Ecto neural progenitor cell (in vitro differentiated cells): ENCODE results near the gene HOXD9.

Experiments used
- DNase-seq: peaks from one replicate; pipeline ENCODE4 v3.0.0-alpha.2; 2018; ENCODE audit warnings: low spot score

The HOXD9 gene

DNA sequence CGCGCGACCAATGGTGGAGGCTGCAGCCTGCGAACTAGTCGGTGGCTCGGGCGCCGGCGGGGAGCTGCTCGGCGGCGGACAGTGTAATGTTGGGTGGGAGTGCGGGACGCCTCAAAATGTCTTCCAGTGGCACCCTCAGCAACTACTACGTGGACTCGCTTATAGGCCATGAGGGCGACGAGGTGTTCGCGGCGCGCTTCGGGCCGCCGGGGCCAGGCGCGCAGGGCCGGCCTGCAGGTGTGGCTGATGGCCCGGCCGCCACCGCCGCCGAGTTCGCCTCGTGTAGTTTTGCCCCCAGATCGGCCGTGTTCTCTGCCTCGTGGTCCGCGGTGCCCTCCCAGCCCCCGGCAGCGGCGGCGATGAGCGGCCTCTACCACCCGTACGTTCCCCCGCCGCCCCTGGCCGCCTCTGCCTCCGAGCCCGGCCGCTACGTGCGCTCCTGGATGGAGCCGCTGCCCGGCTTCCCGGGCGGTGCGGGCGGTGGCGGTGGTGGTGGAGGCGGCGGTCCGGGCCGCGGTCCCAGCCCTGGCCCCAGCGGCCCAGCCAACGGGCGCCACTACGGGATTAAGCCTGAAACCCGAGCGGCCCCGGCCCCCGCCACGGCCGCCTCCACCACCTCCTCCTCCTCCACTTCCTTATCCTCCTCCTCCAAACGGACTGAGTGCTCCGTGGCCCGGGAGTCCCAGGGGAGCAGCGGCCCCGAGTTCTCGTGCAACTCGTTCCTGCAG, at the start of gene HOXD9:
Gene HOXD9, plus strand, starts transcription at position 37 of the 728 bp plus-strand sequence. Its CDS starts 50 bp downstream, at position 87.
- DNase-seq, result no peak

- DNase-seq, result peak; percentile 48
These were observed 49.3 kb upstream of the HOXD9 start for GRCh38 chr2:176072951-176073904.

- no peak for DNase-seq
These were observed 47.5 kb upstream of the HOXD9 start for GRCh38 chr2:176074919-176075425.

- peak; percentile 58 for DNase-seq
These were observed 47.0 kb upstream of the HOXD9 start for GRCh38 chr2:176075481-176075880.

- no peak for DNase-seq
These were observed 46.5 kb upstream of the HOXD9 start for GRCh38 chr2:176076063-176076462.

GRCh38 chr2:176076796-176077195, 45.7 kb upstream of the HOXD9 start:
- DNase-seq, result no peak

GRCh38 chr2:176078541-176079284, 43.8 kb upstream of the HOXD9 start:
- no peak for DNase-seq

- no peak for DNase-seq
These were observed 43.2 kb upstream of the HOXD9 start for GRCh38 chr2:176079285-176079830.

- peak; percentile 90 for DNase-seq
These were observed 42.5 kb upstream of the HOXD9 start for GRCh38 chr2:176079831-176080539.

DNA sequence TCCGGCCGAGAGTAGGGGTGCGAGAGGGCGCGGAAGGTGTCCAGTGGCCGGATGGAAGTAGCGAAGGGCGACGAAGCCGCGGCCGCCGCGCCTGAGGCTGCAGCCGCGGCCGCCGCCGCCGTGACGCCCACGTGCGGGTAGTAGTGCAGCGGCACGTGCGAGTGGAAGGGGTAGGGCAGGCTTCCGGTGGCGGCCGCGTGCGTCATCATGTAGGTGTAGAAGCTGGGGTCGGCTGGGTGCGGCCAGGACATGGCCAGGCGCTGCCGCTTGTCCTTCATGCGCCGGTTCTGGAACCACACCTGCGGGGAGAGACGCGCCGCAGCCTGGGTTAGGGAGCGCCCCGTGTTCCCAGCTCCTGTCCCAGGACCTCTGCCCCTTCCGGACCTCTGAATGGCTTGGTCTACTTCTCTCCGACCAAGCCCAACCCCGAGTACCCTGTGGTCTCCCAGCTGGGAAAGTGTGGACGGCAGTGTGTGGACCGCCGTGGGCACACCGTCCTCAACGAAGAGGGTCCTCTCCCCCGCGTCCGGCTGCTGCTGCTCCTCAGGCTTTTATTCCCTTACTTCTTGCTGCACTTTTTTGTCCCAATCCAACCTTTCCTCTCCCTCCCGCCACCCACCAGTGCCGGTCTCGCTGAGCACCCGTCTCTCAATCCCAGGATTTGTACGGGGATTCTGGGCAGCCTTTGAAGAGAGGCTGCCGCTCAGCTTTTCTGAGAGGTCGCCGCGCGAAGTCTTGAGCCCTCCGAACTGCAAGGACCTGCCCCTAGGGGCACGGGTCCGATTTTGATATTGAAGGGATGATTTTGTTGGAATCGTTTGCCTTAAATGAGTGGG, 41.8 kb upstream of the HOXD9 start:
- peak; percentile 63 for DNase-seq

- no peak for DNase-seq
These were observed 41.1 kb upstream of the HOXD9 start for GRCh38 chr2:176081376-176081836.

GRCh38 chr2:176081837-176082524, 40.5 kb upstream of the HOXD9 start:
- DNase-seq, result peak; percentile 73

GRCh38 chr2:176082525-176082823, 40.0 kb upstream of the HOXD9 start:
- no peak for DNase-seq

- DNase-seq, result peak; percentile 63
These were observed 39.4 kb upstream of the HOXD9 start for GRCh38 chr2:176082824-176083751.

GRCh38 chr2:176083796-176084261, 38.7 kb upstream of the HOXD9 start, which contains the start of gene EVX2:
Gene EVX2, minus strand, starts transcription at chr2:176083962. Its CDS starts 186 bp downstream, at chr2:176083776.
- no peak for DNase-seq

GRCh38 chr2:176084611-176085119, 37.9 kb upstream of the HOXD9 start:
- DNase-seq, result peak; percentile 40

GRCh38 chr2:176085120-176085788, 37.3 kb upstream of the HOXD9 start:
- DNase-seq, result peak; percentile 54
